Osteoblast (primary cell): ENCODE results near the gene FHIT. TPM values are rescaled to one million over a fixed set of nuclear protein-coding genes. Genes with fewer than 3 reads are reported as not detected.

Source experiments
- DNase-seq: peaks from one replicate; pipeline ENCODE4 v3.0.0; 2011; ENCODE audit warnings: low spot score, mixed read lengths; ENCODE audit not compliant: insufficient read length; ENCODE audit errors: missing footprints
- H2AFZ ChIP-seq: 2 replicates; pipeline ENCODE4 v1.6.0; 2011; ENCODE audit warnings: mild to moderate bottlenecking, low read length
- H3K27ac ChIP-seq: 2 replicates; pipeline ENCODE4 v1.5.1; 2011; ENCODE audit warnings: mild to moderate bottlenecking, low read depth, low read length, moderate library complexity
- H3K27me3 ChIP-seq: 2 replicates; pipeline ENCODE4 v1.6.0; 2012; ENCODE audit warnings: mild to moderate bottlenecking, control low read depth, inconsistent platforms, low read length, moderate library complexity; ENCODE audit not compliant: insufficient read depth
- H3K36me3 ChIP-seq: 2 replicates; pipeline ENCODE4 v1.5.1; 2011; ENCODE audit warnings: mild to moderate bottlenecking, low read length, control low read depth, moderate library complexity; ENCODE audit not compliant: insufficient read depth
- H3K4me1 ChIP-seq: 2 replicates; pipeline ENCODE4 v1.5.1; 2011; ENCODE audit warnings: mild to moderate bottlenecking, low read length, control low read depth, moderate library complexity; ENCODE audit not compliant: insufficient read depth
- H3K4me2 ChIP-seq: 2 replicates; pipeline ENCODE4 v1.6.0; 2011; ENCODE audit warnings: mild to moderate bottlenecking, low read length; ENCODE audit not compliant: insufficient read depth
- H3K4me3 ChIP-seq: fragments of 200-600 bp; sonication (generic); 3 replicates; pipeline ENCODE4 v1.5.1; 2012; ENCODE audit warnings: mild to moderate bottlenecking, low read length, inconsistent platforms; ENCODE audit not compliant: insufficient read depth
- H3K79me2 ChIP-seq: 2 replicates; pipeline ENCODE4 v1.6.0; 2012; ENCODE audit warnings: mild to moderate bottlenecking, low read length, control low read depth, inconsistent platforms; ENCODE audit not compliant: insufficient read depth
- H3K9me3 ChIP-seq: 2 replicates; pipeline ENCODE4 v1.5.1; 2011; ENCODE audit warnings: low read depth, low read length, control low read depth
- H4K20me1 ChIP-seq: 2 replicates; pipeline ENCODE4 v1.6.0; 2012; ENCODE audit warnings: mild to moderate bottlenecking, low read length, control low read depth; ENCODE audit not compliant: insufficient read depth
- CTCF ChIP-seq: IDR thresholded peaks from 2 replicates; pipeline ENCODE4 v1.5.1; 2011; ENCODE audit warnings: mild to moderate bottlenecking, low read depth, low read length, moderate library complexity; ENCODE audit errors: extremely low read depth
- total RNA-seq: library from RNA; depleted of rRNA; stranded (reverse); fragments of >200 nt; gene quantifications from 2 replicates; pipeline ENCODE4 v1.2.3, GENCODE V29; 2012

The FHIT gene
- total RNA-seq, 1 donor: 3.3 TPM

GRCh38 chr3:60185161-60185560, 1066.1 kb downstream of the FHIT start:
- Histone ChIP-seq H3K27ac (no peak overlapping the region), H3K4me2 (no peak overlapping the region), H3K4me3 (no peak overlapping the region), H3K79me2 (no peaks in the 10 kb centered on the region), H3K4me1 (no peaks in the 10 kb centered on the region), H3K27me3 (no peaks in the 10 kb centered on the region), H3K9me3 (no peaks in the 10 kb centered on the region), H2AFZ (no peak overlapping the region), H3K36me3 (no peaks in the 10 kb centered on the region), H4K20me1 (no peaks in the 10 kb centered on the region)
- DNase-seq: no peak
- TF ChIP-seq CTCF: no peak

GRCh38 chr3:60182697-60183096, 1068.6 kb downstream of the FHIT start:
- Histone ChIP-seq H2AFZ (no peak overlapping the region), H3K4me1 (no peaks in the 10 kb centered on the region), H3K27ac (no peak overlapping the region), H4K20me1 (no peaks in the 10 kb centered on the region), H3K4me2 (no peak overlapping the region), H3K9me3 (no peaks in the 10 kb centered on the region), H3K79me2 (no peaks in the 10 kb centered on the region), H3K4me3 (no peak overlapping the region), H3K27me3 (no peaks in the 10 kb centered on the region), H3K36me3 (no peaks in the 10 kb centered on the region)
- no peak for TF ChIP-seq CTCF
- no peak for DNase-seq

- Histone ChIP-seq H2AFZ (no peak overlapping the region), H3K9me3 (no peaks in the 10 kb centered on the region), H3K27me3 (no peaks in the 10 kb centered on the region), H4K20me1 (no peaks in the 10 kb centered on the region), H3K27ac (no peak overlapping the region), H3K36me3 (no peaks in the 10 kb centered on the region), H3K4me2 (no peak overlapping the region), H3K4me3 (no peak overlapping the region), H3K4me1 (no peaks in the 10 kb centered on the region), H3K79me2 (no peaks in the 10 kb centered on the region)
- no peak for DNase-seq
- no peak for TF ChIP-seq CTCF
Observed at GRCh38 chr3:60178931-60179653, 1072.2 kb downstream of the FHIT start.

DNA sequence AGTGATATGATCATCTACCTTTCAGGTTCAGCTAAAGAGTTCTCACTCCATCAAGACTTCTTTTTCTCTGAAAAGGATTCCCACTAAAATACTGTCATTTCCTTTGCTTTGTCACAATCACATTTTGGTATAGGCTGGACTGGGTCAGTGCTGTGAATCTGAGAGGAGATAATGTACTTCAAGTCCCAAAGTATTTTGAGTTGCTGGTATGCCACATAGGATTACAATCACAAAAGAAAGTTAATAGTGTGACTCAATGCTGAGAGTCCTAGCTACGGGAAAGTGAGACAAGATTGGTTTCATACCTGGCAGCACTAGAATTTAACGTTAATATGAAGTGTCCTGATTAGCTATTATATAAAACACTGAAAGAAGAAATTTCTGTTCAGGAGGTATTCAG, 1073.5 kb downstream of the FHIT start:
- Histone ChIP-seq H3K9me3 (no peaks in the 10 kb centered on the region), H3K36me3 (no peaks in the 10 kb centered on the region), H2AFZ (no peak overlapping the region), H3K4me3 (no peak overlapping the region), H3K4me2 (no peak overlapping the region), H3K27ac (no peak overlapping the region), H3K79me2 (no peaks in the 10 kb centered on the region), H3K27me3 (no peaks in the 10 kb centered on the region), H3K4me1 (no peaks in the 10 kb centered on the region), H4K20me1 (no peaks in the 10 kb centered on the region)
- TF ChIP-seq CTCF: no peak
- DNase-seq: no peak
